ENCODE results near the gene ARHGEF1.

ARHGEF1 gene

GRCh38 chr19:41956621-41957020, 73.6 kb downstream of the ARHGEF1 start:
- no peak for DNase-seq (ENCODE audit: low spot score)
